SKM-1 treated with dmso at 0.1 percent for 144 hours (cell line): ENCODE results near the gene RPS25.
"Not testable (repeated sequence)": the region's sequence is repeated elsewhere in the genome, so short reads cannot be mapped to it uniquely, and the experiment has no call there.

Experiments used
- DNase-seq: peaks from one replicate; lab custom pipeline; 2025; ENCODE audit not compliant: unreplicated experiment; lab: John Stamatoyannopoulos, UW

Gene RPS25

GRCh38 chr11:119016216-119017009, 1.7 kb downstream of the RPS25 start:
- no peak for DNase-seq

DNA sequence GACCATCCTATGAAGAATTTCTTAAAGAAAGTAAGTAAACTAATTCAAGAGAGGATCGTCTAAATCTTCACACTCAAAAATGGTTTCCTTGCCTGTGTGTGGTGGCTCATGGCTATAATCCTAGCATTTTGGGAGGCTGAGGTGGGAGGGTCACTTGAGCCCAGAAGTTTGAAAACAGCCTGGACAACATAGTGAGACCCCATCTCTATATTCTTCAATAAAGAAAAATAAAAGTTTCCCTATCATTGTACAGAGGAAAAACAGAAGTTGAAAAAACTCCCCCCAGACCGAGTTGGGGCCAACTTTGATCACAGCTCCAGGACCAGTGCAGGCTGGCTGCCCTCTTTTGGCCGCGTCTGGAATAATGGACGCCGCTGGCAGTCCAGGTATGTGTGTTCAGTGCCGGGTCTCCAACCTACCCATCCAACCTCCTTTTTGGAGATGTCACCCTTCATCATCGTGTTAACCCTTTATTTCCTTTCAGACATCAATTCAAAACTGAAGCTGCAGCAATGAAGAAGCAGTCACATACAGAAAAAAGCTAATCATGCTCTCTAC, 3.0 kb downstream of the RPS25 start:
- no peak for DNase-seq

DNA sequence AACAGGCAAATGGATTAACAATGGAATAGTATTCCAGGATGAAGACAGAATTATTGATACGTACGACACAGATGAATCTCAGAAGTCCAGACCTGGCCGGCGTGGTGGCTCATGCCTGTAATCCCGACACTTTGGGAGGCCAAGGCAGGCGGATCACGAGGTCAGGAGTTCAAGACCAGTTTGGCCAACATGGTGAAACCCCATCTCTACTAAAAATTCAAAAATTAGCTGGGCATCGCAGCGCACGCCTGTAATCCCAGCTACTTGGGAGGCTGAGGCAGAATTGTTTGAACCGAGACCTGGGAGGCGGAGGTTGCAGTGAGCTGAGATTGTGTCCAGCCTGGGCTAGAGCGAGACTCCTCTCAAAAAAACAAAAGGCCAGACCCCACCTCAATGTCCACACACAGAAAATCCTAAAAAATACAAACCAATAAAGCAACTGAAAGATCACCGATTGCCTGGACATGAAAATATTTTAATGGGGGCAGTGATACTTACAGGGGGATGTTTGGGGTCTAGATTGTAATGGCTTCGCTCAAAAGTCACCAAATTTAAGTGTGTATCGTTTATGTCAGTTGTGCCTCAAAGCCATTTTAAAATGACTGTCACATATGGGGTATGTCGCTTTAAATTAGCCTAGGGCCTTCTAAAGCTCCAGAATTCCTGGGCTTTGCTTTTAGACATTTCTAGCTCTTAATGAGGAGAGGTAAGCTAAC, 3.8 kb downstream of the RPS25 start:
- DNase-seq, result no peak

DNA sequence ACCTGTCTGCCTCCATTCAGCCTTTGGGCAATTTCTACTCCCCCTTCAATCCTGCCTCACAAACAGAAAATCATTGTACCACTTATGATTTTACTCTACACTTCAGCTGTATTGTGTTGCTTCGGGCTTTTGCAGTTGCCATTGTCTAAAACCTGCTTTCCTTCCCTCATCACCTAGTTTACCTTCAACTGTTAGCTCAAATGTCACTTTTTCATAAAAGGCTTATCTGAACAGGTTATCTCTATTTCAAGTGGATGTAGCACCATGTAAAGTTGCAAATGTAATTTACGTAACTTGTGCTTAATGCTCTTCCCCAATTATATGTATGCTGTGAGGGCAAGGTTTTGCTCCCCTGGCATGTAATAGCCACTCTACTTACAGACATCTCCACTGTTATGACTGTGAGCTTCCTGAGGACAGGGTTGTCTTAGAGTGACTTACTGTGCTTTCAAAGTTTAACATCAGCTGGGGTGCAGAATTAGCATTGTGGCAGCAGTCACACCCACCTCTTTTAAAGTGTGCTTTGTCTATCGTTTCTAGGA, 5.4 kb downstream of the RPS25 start:
- no peak for DNase-seq

GRCh38 chr11:119011476-119012053, 6.6 kb downstream of the RPS25 start:
- no peak for DNase-seq

DNA sequence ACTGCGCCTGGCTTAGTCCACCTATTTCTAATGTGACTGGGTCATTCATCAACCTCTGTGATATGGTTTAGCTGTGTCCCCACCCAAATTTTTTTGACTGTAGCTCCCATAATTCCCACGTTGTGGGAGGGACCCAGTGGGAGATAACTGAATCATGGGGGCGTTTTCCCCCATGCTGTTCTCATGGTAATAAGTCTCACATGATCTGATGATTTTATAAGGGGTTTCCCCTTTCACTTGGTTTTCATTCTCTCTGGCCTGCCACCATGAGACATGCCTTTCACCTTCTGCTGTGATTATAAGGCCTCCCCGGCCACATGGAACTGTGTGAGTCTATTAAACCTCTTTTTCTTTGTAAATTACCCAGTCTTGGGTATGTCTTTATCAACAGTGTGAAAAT, 11.5 kb downstream of the RPS25 start:
- no peak for DNase-seq

DNA sequence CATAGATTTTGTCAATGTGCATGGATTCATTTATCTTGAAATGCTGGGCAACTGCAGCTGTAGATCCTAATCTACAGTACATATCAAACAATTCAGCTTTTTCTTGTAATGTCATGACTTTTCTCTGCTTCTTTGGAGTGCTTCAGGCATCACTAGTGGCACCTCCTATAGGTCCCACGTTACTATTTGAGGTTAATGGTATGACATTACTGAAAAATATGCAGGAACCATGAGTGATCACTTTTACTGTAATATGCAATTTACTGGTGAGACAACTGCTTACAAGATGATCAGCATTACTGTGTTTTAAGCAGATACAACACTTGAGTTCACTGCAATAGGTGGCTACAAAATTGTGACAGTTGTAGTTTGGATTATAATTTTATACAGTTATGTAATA, 17.2 kb downstream of the RPS25 start:
- DNase-seq, result no peak

- no peak for DNase-seq
Measured at GRCh38 chr11:118998822-118999221, 19.3 kb downstream of the RPS25 start.

DNA sequence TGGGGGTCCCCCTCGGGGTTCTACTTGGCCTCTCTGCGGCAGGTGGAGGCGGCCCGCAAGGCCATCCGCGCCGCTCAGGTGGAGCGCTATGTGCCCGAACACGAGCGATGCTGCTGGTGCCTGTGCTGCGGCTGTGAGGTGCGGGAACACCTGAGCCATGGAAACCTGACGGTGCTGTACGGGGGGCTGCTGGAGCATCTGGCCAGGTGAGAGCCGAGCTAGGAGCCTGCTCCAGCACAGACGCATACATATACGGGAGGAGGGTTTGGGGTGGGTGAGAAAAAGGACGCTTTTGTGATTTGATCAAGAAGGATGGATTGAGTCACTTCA, 19.8 kb downstream of the RPS25 start:
- DNase-seq, result no peak

DNA sequence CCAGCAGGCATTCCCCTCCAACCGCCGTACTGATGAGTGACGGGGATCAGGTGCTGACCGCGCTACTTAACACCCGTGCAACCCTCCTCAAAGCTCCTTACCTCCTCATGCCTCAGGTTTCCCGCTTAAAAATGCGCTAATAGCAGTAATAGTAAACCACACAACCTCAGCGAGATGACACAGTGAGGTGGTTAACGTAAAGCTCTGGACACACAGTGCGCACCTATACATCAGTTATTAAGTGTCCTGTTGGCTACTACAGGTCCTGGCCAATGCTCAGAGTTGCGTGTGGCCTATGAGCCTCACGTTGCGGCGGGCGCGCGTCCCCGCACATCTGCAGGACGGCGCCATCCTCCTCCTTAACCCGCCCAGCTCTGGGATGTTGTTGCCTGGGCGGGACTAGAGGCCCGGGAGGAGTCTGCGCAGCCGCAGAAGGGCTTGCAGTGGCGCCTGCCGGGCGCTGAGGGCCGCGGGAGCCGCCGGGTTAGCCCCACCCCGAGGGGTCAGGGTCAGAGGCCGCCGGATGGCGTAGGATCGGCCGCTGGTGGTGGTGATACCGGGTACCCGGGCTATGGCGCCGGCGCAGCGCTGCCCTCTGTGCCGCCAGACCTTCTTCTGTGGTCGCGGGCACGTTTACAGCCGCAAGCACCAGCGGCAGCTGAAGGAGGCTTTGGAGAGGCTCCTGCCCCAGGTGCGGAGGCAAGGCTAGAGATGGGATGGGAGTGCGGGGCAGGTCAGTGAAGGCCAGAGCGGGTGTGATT, 20.3 kb downstream of the RPS25 start, which contains the start of gene CENATAC:
CENATAC (plus strand) TSS at position 512 of the 761 bp plus-strand sequence; CDS start at position 572, 60 bp downstream.
- DNase-seq, result peak; percentile 91

- peak; percentile 21 for DNase-seq
Measured at GRCh38 chr11:118996926-118997626, 21.1 kb downstream of the RPS25 start.

DNA sequence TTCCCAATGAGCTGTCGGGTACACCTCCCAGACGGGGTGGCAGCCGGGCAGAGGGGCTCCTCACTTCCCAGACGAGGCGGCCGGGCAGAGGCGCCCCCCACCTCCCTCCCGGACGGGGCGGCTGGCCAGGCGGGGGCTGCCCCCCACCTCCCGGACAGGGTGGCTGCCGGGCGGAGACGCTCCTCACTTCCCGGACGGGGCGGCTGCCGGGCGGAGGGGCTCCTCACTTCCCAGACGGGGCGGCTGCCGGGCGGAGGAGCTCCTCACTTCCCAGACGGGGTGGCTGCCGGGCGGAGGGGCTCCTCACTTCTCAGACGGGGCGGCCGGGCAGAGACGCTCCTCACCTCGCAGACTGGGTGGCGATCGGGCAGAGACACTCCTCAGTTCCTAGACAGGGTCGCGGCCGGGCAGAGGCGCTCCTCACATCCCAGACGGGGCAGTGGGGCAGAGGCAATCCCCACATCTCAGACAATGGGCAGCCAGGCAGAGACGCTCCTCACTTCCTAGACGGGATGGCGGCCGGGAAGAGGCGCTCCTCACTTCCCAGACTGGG, 26.6 kb downstream of the RPS25 start:
- not testable (repeated sequence) for DNase-seq

GRCh38 chr11:118988280-118988679, 29.9 kb downstream of the RPS25 start:
- no peak for DNase-seq

- DNase-seq, result no peak
Measured at GRCh38 chr11:118984825-118985224, 33.3 kb downstream of the RPS25 start.

GRCh38 chr11:118984337-118984736, 33.8 kb downstream of the RPS25 start:
- not testable (repeated sequence) for DNase-seq

DNA sequence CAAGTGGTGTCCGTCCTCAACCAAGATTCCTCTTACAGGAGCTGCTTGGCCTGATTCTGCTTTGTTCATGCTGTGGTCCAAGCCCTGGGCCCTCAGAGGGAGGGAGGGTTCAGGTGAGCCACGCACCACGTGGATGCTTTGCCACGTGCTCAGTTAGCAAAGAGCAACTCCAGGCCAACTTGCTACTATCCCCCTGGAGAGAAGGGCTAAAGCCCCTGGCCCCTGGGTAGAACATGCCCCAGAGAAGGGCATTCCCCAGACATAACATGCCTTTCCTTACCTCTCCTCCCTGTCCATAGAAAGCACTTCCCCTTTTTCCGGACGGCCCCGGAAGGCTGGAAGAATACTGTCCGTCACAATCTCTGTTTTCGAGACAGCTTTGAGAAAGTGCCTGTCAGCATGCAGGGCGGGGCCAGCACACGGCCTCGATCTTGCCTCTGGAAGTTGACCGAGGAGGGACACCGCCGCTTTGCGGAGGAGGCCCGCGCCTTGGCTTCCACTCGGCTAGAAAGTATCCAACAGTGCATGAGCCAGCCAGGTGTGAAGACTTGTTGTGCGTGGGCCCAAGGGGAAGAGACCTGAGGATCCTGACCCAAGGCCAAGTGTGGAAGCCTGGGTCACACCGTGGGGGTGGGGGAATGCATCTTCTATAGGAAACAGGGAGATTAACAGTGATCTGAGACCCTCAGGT, 37.8 kb downstream of the RPS25 start:
- DNase-seq, result no peak

- DNase-seq, result peak; percentile 65
Measured at GRCh38 chr11:118979434-118979833, 38.7 kb downstream of the RPS25 start.

DNA sequence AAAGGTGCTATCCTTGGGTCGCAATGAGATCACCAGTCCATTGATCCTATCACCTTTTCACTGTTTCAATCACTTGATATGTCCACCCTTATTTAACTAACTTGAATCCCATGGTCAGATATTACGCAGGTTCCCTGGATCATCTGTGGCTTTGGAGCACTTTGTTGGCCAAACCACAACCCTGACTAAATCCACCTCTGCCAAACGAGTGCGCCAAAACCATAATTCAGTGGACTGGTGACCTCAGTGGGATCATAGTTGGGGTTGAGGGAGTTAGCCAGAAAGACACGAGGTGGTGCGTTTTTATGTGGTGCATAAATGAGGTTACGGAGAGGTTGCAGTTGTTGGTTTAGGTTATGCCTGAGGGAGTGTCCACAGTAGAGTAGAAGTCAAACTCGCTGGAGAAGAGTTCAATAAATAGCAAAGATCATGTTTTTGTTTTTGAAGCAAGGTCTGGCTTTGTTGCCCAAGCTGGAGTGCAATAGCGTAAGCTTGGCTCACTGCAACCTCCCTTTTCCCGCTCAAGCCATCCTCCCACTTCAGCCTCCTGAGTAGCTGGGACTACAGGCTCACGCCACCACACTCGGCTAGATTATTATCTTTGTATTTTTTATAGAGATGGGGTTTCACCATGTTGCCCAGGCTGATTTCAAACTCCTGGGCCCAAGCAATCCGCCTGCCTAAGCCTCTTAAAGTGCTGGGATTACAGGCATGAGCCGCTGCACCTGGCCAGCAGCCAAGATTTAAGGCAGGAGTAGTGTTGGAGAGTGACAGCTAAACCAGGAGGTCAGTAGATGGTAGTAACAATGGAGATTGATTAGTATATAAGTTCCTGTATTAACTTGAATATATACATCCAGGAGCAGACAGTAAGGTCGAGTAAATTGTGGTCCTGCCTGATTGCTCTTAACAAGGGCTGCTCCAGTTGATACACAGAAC, 42.1 kb downstream of the RPS25 start:
- DNase-seq, result no peak
